HCT116 (cell line): ENCODE measurements around the gene PDCD2. TPM values are rescaled to one million over a fixed set of nuclear protein-coding genes. Genes with fewer than 3 reads are reported as not detected.

Experiments used
- ATAC-seq: fragments of 200-7000 bp; cut with Tn5 transposase; 2 replicates; pipeline ENCODE4 v1.9.1; 2020; ENCODE audit warnings: mild to moderate bottlenecking, moderate library complexity
- BruUV-seq: library from RNA; stranded (reverse); fragments of 400-500 nt; replicated peaks from 2 replicates; lab custom pipeline; 2021; lab: Mats Ljungman, UMichigan
- CTCF ChIA-PET: fragments of 300-600 bp; sonication (Branson Sonifier 250); formaldehyde crosslinking; loops from one replicate; lab custom pipeline; 2021; ENCODE audit warnings: antibody characterized with exemption; lab: Charles Lee
- POLR2A ChIA-PET: fragments of 300-600, 350-600 bp; sonication (Branson Sonifier 250); formaldehyde crosslinking; loops from one replicate; lab custom pipeline; 2021; ENCODE audit warnings: antibody characterized with exemption; lab: Charles Lee
- RAD21 ChIA-PET, 2 experiments: fragments of 300-600 bp; sonication (Branson Sonifier 250); formaldehyde crosslinking; loops; one replicate each; lab custom pipeline; 2023; ENCODE audit warnings: low total read pairs in 2 of 2; ENCODE audit not compliant: uncharacterized antibody in 2 of 2, unreplicated experiment in 2 of 2, low non-redundant PET in 1 of 2; lab: Charles Lee
- DNase-seq: peaks from one replicate; pipeline ENCODE4 v3.0.0-alpha.2; 2010; ENCODE audit warnings: low read depth, low spot score
- H2AFZ ChIP-seq: fragments of 200-600 bp; shearing (Covaris generic), sonication (generic); 2 replicates; pipeline ENCODE4 v1.6.1; 2017; ENCODE audit warnings: low read depth, mixed run types, mixed read lengths, antibody characterized with exemption, low read length; ENCODE audit not compliant: poor library complexity, severe bottlenecking
- H3K27ac ChIP-seq: 2 replicates; pipeline ENCODE4 v1.5.1; 2012; ENCODE audit warnings: low read depth, low read length
- H3K27me3 ChIP-seq: fragments of 200-600 bp; sonication (generic); 2 replicates; pipeline ENCODE4 v1.6.1; 2016; ENCODE audit warnings: mixed run types, low read length, mixed read lengths; ENCODE audit not compliant: insufficient read depth
- H3K36me3 ChIP-seq, 2 experiments: fragments of 200-500 bp in 1 of 2; fragments of 200-600 bp in 1 of 2; sonication (Bioruptor generic) in 1 of 2; sonication (generic) in 1 of 2; 2 replicates each; pipeline versions ENCODE4 v1.5.1 to v1.6.1; 2014 to 2016; ENCODE audit warnings: low read length in 2 of 2, inconsistent platforms in 1 of 2, mixed read lengths in 1 of 2, mixed run types in 1 of 2; ENCODE audit not compliant: insufficient read depth in 2 of 2, control insufficient read depth in 1 of 2
- H3K4me1 ChIP-seq, 2 experiments: fragments of 200-600 bp in 1 of 2; sonication (generic) in 1 of 2; 2 replicates each; pipeline versions ENCODE4 v1.5.1 to v1.6.1; 2012 to 2017; ENCODE audit warnings: low read length in 2 of 2, inconsistent platforms in 1 of 2, mild to moderate bottlenecking in 1 of 2, mixed read lengths in 1 of 2, mixed run types in 1 of 2, moderate library complexity in 1 of 2; ENCODE audit not compliant: insufficient read depth in 2 of 2, control insufficient read depth in 1 of 2
- H3K4me2 ChIP-seq: fragments of 200-600 bp; sonication (generic); 2 replicates; pipeline ENCODE4 v1.6.1; 2017; ENCODE audit warnings: mixed run types, low read length, mixed read lengths
- H3K4me3 ChIP-seq, 2 experiments: fragments of 200-600 bp in 1 of 2; sonication (generic) in 1 of 2; replicated peaks in 1 of 2; 2 replicates each; pipeline ENCODE4 v1.5.1; 2011 to 2016; ENCODE audit warnings: low read length in 2 of 2, control low read depth in 1 of 2, low read depth in 1 of 2, mild to moderate bottlenecking in 1 of 2, mixed read lengths in 1 of 2, mixed run types in 1 of 2
- H3K79me2 ChIP-seq: fragments of 200-600 bp; sonication (generic); 2 replicates; pipeline ENCODE4 v1.6.1; 2017; ENCODE audit warnings: mild to moderate bottlenecking, mixed run types, low read length, moderate library complexity, mixed read lengths; ENCODE audit not compliant: insufficient read depth
- H3K9ac ChIP-seq: fragments of 200-600 bp; sonication (generic); 2 replicates; pipeline ENCODE4 v1.6.1; 2016; ENCODE audit warnings: low read length, mixed read lengths
- H3K9me2 ChIP-seq: fragments of 200-600 bp; sonication (generic), shearing (Covaris generic); 2 replicates; pipeline ENCODE4 v1.6.1; 2017; ENCODE audit warnings: mixed run types, mild to moderate bottlenecking, moderate library complexity; ENCODE audit not compliant: insufficient read depth
- H3K9me3 ChIP-seq, 2 experiments: fragments of 200-500 bp in 1 of 2; fragments of 200-600 bp in 1 of 2; sonication (Bioruptor generic) in 1 of 2; sonication (generic) in 1 of 2; 2 replicates each; pipeline ENCODE4 v1.6.1; 2014 to 2017; ENCODE audit warnings: low read length in 2 of 2, mixed read lengths in 2 of 2, inconsistent platforms in 1 of 2, low read depth in 1 of 2, mild to moderate bottlenecking in 1 of 2, mixed run types in 1 of 2, moderate library complexity in 1 of 2; ENCODE audit not compliant: control insufficient read depth in 1 of 2, insufficient read depth in 1 of 2
- H4K20me1 ChIP-seq: fragments of 200-600 bp; sonication (generic), shearing (Covaris generic); 2 replicates; pipeline ENCODE4 v1.6.1; 2017; ENCODE audit warnings: mixed run types, mild to moderate bottlenecking, moderate library complexity; ENCODE audit not compliant: insufficient read depth
- EGR1 ChIP-seq: IDR thresholded peaks from 2 replicates; pipeline ENCODE4 v1.6.1; 2012; ENCODE audit warnings: low read depth
- EZH2phosphoT487 ChIP-seq: fragments of 200-600 bp; IDR thresholded peaks from 2 replicates; pipeline ENCODE4 v1.6.1; 2018; ENCODE audit warnings: antibody characterized with exemption, borderline replicate concordance
- POLR2AphosphoS5 ChIP-seq: IDR thresholded peaks from 2 replicates; pipeline ENCODE4 v1.6.1; 2011; ENCODE audit warnings: mild to moderate bottlenecking, low read depth, low read length, moderate library complexity
- RAD21 ChIP-seq: IDR thresholded peaks from 2 replicates; pipeline ENCODE4 v1.6.1; 2012; ENCODE audit warnings: low read depth, mild to moderate bottlenecking
- SIN3A ChIP-seq: IDR thresholded peaks from 2 replicates; pipeline ENCODE4 v1.6.1; 2012; ENCODE audit warnings: low read depth
- SP1 ChIP-seq: IDR thresholded peaks from 2 replicates; pipeline ENCODE4 v1.6.1; 2012; ENCODE audit warnings: low read depth
- TCF7L2 ChIP-seq: IDR thresholded peaks from 2 replicates; pipeline ENCODE4 v1.7.0; 2011; ENCODE audit warnings: borderline replicate concordance, inconsistent platforms; ENCODE audit not compliant: insufficient read depth, insufficient read length; ENCODE audit errors: extremely low read depth
- YY1 ChIP-seq: IDR thresholded peaks from 2 replicates; pipeline ENCODE4 v1.6.1; 2011; ENCODE audit warnings: low read length, low read depth, moderate library complexity, mild to moderate bottlenecking; ENCODE audit not compliant: insufficient replicate concordance; ENCODE audit errors: extremely low read depth
- intact Hi-C: fragments of 100-400 bp; cut with micrococcal nuclease; formaldehyde crosslinking; loops from 2 replicates; pipeline ENCODE4 v1.10.0; 2022
- total RNA-seq: library from RNA; stranded (reverse); gene quantifications from one replicate; pipeline ENCODE4 v1.2.1, GENCODE V29; 2021; ENCODE audit not compliant: unreplicated experiment
- TF ChIP-seq, protein P1 (sequence below): IDR thresholded peaks from 2 replicates; pipeline ENCODE4 v1.6.1; 2011; ENCODE audit warnings: mild to moderate bottlenecking, low read length, moderate library complexity; ENCODE audit not compliant: insufficient replicate concordance; ENCODE audit errors: extremely low read depth
- TF ChIP-seq, protein P2 (sequence below): IDR thresholded peaks from 2 replicates; pipeline ENCODE4 v1.6.1; 2012; ENCODE audit warnings: low read depth

Gene PDCD2
- total RNA-seq, 1 experiment from 2014 or later: 127 TPM

DNA sequence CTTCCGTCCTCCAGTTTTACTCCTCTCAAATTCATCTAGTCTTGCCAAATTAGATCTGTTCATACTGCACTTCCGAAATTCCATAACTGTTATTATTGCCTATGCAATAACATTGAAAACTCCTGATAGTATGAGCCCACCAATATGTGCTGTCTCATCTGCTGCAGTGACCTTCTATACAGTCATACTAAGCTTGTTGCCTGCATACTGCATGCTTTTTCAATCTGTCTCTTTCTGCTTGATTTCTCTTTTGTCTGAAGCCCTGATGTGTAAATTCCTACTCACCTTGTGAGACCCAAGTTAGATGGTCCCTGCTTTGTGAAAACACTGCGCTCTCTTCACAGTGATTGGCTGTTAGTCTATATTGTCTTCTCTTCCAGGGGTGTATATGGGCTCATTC, 29.1 kb downstream of the PDCD2 start (continued):
- TF ChIP-seq EGR1 (no peak), TCF7L2 (no peak)

DNA sequence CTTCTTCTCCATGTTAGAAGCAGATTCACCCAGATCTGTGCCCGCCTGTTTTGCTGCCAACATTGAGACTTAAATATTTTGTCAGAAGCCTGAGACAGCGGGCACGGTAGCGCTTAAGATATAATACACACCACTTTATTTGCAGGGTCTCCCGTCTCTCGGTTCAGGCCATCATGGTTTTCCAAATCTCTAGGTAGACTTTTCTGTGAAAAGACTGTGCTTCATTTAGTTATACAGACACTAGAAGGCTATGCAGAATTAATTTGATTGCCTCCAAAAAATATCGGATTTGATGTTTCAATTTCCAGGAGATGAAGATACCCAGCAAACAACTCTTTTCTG, 29.7 kb downstream of the PDCD2 start:
- intact Hi-C loops: loop anchor here (1.0 kb wide), 1 partner anchor 803 kb away; the partner anchor contains the start of genes DYNLT2 and ERMARD
- peak overlapping the region; percentile 93 for H3K4me2 ChIP-seq
- CTCF ChIA-PET: no interaction called here

More for the DNA sequence above, 29.7 kb downstream of the PDCD2 start:
- DNase-seq (no peak), ATAC-seq (no peak)
- H3K36me3 ChIP-seq: peaks cover 12 to 20% of the 10 kb centered on the region in 2 experiments; a peak in 3 of 4 replicates
- ChIA-PET POLR2A (no interaction called here), RAD21 (no interaction called here)
- TF ChIP-seq, protein P1, sequence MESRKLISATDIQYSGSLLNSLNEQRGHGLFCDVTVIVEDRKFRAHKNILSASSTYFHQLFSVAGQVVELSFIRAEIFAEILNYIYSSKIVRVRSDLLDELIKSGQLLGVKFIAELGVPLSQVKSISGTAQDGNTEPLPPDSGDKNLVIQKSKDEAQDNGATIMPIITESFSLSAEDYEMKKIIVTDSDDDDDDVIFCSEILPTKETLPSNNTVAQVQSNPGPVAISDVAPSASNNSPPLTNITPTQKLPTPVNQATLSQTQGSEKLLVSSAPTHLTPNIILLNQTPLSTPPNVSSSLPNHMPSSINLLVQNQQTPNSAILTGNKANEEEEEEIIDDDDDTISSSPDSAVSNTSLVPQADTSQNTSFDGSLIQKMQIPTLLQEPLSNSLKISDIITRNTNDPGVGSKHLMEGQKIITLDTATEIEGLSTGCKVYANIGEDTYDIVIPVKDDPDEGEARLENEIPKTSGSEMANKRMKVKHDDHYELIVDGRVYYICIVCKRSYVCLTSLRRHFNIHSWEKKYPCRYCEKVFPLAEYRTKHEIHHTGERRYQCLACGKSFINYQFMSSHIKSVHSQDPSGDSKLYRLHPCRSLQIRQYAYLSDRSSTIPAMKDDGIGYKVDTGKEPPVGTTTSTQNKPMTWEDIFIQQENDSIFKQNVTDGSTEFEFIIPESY: no peak
- TF ChIP-seq SP1: no peak
- no peak; the same call in 1 of the 2 replicates for TF ChIP-seq SIN3A
- no peak for TF ChIP-seq EZH2phosphoT487
- TF ChIP-seq, protein P2, sequence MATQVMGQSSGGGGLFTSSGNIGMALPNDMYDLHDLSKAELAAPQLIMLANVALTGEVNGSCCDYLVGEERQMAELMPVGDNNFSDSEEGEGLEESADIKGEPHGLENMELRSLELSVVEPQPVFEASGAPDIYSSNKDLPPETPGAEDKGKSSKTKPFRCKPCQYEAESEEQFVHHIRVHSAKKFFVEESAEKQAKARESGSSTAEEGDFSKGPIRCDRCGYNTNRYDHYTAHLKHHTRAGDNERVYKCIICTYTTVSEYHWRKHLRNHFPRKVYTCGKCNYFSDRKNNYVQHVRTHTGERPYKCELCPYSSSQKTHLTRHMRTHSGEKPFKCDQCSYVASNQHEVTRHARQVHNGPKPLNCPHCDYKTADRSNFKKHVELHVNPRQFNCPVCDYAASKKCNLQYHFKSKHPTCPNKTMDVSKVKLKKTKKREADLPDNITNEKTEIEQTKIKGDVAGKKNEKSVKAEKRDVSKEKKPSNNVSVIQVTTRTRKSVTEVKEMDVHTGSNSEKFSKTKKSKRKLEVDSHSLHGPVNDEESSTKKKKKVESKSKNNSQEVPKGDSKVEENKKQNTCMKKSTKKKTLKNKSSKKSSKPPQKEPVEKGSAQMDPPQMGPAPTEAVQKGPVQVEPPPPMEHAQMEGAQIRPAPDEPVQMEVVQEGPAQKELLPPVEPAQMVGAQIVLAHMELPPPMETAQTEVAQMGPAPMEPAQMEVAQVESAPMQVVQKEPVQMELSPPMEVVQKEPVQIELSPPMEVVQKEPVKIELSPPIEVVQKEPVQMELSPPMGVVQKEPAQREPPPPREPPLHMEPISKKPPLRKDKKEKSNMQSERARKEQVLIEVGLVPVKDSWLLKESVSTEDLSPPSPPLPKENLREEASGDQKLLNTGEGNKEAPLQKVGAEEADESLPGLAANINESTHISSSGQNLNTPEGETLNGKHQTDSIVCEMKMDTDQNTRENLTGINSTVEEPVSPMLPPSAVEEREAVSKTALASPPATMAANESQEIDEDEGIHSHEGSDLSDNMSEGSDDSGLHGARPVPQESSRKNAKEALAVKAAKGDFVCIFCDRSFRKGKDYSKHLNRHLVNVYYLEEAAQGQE: no peak
- TF ChIP-seq EGR1: no peak
- TF ChIP-seq POLR2AphosphoS5: no peak
- TF ChIP-seq RAD21: no peak
- no peak for TF ChIP-seq YY1
- no peaks in the 10 kb centered on the region for H3K9me3 ChIP-seq
- no peak overlapping the region for H2AFZ ChIP-seq
- peaks cover 87% of the 10 kb centered on the region for H3K79me2 ChIP-seq
- peak overlapping the region; percentile 91 to 99 for H3K4me3 ChIP-seq
- H3K9me2 ChIP-seq: no peaks in the 10 kb centered on the region
- BruUV-seq: no TSS peak
- peak overlapping the region; percentile 59 for H3K27ac ChIP-seq
- peak overlapping the region; percentile 99 for H3K9ac ChIP-seq
- peaks cover 7% of the 10 kb centered on the region; the same call in 1 of the 2 replicates for H4K20me1 ChIP-seq
- H3K27me3 ChIP-seq: no peaks in the 10 kb centered on the region
- peaks cover 12 to 16% of the 10 kb centered on the region in 2 experiments for H3K4me1 ChIP-seq
